ENCODE data around the gene CCDC7.
"Not testable (repeated sequence)": the region's sequence is repeated elsewhere in the genome, so short reads cannot be mapped to it uniquely, and the experiment has no call there.

The CCDC7 gene

GRCh38 chr10:32738958-32739357 lies 293.0 kb downstream of the CCDC7 start:
- DNase-seq, result no peak

DNA sequence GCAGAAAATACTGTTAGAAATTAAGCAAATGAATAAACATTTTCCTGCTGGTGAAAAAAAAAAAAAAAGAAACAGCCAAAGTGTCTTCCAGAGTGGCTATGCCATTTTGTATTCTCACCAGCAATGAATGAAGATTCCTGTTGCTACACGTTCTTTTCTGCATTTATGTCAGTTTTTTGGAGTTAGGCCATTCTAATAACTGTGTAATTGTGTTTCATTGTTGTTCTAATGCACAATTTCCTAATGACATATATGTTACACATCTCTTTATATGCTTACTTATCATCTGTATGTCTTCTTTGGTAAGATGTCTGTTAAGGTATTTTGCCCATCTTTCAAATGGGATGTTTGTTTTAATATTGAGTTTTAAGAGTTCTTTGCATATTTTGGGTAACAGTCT lies 298.4 kb downstream of the CCDC7 start:
- no peak for DNase-seq

DNA sequence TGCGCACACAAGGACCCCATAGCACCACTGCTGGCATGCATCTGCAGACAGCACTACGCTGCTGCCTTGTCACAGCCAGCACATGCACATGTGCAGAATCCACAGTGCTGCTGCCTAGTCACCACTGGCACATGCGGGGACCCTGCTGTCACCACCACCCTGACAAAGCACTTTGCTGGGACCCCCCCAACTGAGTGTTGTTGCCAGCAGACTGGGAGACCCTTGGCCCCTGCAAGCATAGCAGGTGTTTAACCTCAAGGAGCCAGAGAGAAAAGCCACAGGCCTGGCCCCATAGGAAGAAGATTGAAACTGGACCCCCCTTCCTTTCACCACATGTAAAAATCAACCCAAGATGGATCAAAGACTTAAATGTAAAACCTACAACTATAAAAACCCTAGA lies 300.9 kb downstream of the CCDC7 start:
- no peak for DNase-seq

DNA sequence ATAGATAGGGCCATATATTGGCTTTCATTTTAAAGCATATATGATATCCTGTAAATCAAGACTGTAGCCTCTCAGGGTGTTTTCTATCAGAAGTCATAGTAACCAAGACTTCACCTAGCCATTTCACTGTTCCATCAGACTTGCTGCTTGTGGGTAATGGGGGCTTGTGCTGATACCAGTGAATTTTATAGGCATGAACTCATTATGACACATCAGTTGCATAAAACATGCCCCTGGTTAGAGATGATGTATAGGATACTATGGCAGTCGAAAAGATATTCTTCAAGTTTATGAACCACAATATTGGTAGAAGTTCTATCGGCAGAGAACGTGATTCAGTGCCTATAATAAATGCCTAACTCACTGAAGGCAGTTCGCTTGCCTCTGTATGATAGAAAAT lies 305.6 kb downstream of the CCDC7 start:
- no peak for DNase-seq

- not testable (repeated sequence) for DNase-seq
Observed at GRCh38 chr10:32754900-32755299, 309.0 kb downstream of the CCDC7 start.

DNA sequence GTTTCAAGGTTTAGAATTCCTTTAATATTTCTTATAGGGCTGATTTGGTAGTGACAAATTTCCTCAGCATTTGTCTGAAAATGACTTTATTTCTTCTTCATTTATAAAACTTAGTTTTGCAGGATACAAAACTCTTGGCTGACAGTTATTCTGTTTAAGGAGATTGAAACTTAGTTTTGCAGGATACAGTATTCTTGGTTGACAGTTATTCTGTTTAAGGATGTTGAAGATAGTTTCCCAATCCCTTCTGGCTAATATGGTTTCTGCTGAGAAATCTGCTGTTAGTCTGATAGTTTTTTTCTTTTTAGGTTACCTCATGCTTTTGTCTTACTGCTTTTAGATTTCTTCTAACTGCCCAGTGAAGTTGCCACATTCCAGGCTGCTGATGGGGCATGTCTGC lies 325.3 kb downstream of the CCDC7 start:
- no peak for DNase-seq

DNA sequence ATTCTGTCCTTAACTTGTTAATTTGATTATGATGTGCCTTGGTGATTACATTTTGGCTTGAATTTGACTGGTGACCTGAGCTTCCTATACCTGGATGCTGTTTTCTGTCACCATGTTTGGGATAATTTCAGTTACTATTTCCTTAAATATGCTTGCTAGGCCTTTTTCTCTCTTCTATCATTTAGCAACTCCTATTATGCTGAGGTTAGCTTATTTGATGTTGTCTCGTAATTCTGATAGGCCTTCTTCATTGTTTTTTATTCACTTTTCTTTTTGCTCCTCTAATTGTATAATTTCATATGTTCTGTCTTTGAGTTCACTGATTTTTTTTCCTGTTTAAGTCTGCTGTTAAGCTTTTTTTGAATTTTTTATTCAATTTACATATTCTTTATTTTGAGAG lies 327.2 kb downstream of the CCDC7 start:
- DNase-seq, result no peak

- DNase-seq, result no peak
Observed at GRCh38 chr10:32786968-32787367, 341.0 kb downstream of the CCDC7 start.

- DNase-seq, result no peak
Observed at GRCh38 chr10:32787690-32788284, 341.8 kb downstream of the CCDC7 start.

DNA sequence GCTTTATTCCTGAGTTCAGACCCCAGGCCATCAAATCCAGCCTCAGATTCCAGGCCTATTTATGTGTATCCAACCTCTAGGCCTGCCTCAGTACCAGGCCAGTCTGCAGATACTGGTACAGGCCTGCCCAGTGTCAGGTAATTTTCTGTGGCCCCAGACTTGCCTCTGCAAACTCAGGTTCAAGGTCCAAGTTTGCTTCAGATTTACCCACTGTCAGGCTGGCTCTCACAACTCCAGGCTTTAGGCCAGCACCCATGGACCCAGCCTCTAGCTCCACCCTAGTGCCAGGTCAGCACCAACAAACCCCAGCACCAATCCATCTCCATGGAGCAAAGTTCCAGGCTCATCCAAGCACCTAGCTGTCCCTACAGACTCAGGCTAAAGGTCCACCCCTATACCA lies 342.4 kb downstream of the CCDC7 start:
- DNase-seq, result no peak

DNA sequence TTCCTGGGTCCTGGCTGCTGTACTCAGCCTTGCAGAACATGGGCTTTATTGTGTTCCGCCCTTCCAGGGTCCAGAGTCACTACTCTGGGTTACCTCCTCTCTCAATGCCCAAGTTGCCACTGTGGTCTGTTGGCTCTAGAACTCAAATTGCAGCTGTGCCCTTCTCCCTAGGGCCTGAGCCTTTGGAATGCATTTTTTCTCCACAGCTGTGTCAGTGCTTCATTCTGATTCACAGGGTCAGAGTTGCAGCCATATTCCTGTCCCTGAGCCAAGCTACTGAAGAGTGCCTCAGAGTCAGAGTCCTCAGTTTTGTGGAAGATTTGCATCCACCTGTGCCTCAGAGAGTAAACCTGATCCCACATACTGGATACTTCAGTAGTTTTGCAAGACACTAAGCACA lies 344.5 kb downstream of the CCDC7 start:
- DNase-seq, result no peak

DNA sequence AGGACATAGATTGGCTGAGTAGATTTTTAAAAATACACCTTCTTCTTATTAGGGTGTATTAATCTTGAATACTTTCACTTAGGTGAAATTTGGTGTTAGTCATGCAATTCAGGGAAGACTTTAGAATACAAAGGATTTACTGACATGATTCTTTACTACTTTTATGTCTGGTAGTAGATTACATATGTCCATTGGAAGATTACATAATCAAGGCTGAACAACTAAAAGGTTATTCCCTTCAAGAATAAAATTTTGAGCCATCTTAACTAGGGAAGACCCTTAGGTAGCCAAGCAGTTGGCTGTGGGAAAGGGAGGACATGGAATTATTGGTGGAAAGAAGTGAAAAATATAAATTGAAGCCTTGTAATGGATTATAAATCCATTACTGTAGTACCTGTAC lies 347.1 kb downstream of the CCDC7 start:
- no peak for DNase-seq

DNA sequence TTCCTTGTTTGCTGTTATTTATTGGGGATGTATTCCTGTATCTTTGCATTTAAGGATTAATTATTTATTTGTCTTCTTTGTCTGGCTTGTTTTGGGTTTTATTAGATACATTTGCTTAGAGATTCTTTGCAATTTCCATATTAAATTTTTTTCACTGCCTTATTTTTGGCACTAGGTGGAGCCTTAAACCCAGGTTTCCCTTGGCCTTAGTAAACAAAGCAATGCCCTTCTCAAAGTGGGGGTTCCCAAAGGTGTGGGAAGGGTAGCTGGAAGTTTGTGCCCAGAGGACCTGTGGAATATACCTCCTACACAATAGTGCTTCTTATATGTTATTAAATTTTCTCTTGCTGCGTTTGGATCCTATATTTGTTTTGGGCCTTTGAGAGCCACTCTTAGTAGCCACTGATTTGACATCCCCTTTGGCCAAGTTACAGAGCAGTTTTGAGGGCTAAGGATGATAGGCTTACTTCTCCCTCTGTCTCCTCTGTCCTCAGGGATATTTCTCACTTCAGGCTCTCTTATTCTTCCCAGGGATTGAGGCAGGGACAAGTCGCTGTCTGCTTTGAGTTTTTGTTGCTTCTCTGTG lies 349.8 kb downstream of the CCDC7 start:
- no peak for DNase-seq

- not testable (repeated sequence) for DNase-seq
Observed at GRCh38 chr10:32797393-32797792, 351.5 kb downstream of the CCDC7 start.

DNA sequence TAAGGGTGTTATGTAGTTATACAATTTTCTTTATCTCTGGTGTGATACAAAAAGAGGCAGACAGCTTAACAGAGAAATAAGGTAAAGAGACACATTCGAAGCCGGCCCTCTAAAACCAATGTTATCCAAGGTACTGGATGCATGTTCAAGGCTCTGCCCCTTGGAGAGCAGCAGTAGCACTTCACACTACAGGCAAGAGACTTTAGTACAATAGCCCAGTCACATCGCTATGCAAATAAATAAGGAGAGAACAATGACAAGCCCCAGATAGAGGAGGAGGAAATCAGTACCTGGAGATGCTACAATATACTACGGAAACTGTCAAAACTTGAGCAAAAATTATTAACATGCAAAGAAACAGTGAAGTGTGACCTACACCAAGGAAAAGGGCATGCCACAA lies 401.0 kb downstream of the CCDC7 start:
- no peak for DNase-seq

DNA sequence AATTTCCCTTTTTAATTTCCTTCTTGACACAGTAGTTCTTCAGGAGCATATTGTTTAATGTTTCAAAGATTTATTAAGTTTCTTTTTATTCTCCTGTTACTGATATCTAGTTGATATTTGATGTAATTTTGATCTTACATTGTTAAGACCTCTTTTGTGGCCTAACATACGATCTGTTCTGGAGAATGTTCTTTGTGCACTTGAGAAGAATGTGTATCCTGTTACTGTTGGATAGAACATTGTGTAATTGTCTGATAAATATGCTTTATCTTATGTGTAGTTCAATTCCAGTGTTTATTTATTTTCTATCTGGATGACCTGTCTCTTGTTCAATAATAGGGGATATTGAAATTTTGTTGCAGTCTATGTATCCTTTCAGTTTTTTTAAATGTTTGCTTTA lies 405.4 kb downstream of the CCDC7 start:
- no peak for DNase-seq

GRCh38 chr10:32854435-32854834 lies 408.5 kb downstream of the CCDC7 start:
- no peak for DNase-seq

- no peak for DNase-seq
Observed at GRCh38 chr10:32865170-32865569, 419.2 kb downstream of the CCDC7 start.

DNA sequence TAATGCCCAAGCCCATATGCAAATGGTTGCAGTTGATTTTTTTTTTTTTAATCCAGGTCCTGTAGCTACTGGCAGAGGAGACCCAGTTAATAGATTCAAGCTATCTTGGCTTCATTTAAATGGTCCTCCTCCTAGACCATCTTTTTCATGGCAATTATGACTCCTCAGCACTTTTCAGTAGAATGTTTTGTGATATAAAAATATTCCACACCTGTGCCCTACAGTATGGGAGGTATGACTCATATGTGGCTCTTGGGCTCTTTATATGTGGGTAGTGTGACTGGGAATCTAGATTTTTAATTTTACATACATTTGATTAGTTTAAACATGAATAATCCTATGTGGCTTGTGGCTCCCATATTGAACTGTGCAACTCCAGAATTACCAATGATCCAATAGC lies 432.0 kb downstream of the CCDC7 start:
- no peak for DNase-seq

DNA sequence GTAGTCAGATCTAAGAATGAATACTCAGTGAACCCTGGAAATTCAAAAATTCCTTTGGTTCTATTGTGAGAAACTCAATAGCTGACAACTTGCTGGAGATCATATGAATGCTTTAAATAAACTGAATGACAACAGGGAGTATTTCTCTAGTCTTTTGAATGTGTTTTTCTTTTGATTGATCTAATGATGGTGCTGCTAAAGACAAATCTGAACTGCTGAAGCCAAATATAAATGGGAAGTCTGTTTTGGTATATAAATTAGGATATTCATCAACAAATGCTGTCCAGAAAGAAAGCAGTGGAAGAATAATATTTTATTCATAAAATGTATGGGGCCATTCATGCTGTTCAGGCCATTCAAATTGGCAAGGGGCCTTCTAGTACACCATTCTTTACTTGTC lies 432.7 kb downstream of the CCDC7 start:
- DNase-seq, result no peak

GRCh38 chr10:32882076-32882475 lies 436.1 kb downstream of the CCDC7 start:
- no peak for DNase-seq

GRCh38 chr10:32887481-32887880 lies 441.5 kb downstream of the CCDC7 start:
- no peak for DNase-seq

DNA sequence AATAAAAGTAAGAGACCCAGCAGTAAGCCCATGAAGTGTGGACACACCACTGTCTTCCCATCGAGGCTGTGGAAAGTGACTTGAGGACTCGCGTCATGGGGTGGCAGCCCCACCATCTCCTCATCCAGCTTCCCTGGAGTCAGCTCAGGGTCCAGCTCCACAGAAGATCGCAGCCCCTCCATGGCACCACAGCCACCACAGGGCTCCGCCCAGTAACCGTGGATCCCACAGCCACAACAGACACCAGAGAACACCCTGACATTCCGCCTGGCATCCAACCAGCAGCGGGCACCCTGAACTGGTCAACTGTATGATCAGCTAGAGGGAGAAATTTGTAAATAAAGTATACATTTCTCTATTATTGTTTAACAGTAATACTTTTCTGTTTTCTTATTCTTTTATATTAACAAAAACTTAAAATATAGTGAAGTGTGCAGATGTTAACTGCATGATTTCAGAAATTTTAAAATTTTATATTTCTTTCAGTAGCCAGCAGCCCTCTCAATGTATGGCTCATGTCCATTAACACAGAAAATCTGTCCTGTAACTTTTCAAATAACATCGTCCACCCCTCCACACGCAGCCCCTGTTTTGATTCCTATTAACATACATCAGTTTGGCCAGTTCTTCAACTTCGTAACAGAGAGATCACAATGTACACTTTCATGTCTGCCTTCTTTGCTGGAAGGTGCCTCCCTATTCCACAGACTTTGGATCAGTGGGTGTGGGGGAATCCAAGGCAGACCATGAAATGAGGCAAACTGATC lies 442.4 kb downstream of the CCDC7 start:
- DNase-seq, result no peak

DNA sequence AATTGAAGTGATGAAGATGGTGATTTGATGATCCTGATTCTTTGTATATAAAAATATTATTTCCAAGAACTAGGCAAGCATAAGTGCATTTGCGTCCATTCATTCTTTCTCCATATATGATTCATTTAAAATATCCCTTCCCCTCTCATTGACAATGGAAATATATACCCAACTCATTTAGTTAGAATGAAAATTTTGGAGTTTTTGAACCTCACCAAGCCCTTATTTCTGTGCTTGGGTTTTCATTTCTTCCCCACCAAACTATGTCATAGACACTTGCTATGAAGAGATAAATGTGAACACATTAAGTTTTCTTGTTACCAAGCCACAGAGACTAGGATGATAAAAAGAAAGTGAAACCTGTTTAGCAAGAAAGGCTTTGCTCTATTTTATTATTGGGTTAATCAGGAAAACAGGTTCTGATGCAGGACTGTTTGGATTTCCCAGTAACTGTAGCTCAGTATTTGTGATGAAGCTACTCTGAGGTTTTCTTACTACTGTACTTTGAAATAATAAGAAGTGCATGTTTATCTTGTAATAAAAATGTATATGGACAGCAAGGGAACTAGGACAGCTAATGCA lies 443.8 kb downstream of the CCDC7 start:
- DNase-seq, result no peak

Measured in activated naive CD4-positive, alpha-beta T cell (primary cell).